HepG2 (cell line): Measurements from ENCODE around the gene PCNX4. TPM values are rescaled to one million over a fixed set of nuclear protein-coding genes. Genes with fewer than 3 reads are reported as not detected.

Experiments used
- ATAC-seq: fragments of 200-7000 bp; cut with Tn5 transposase; 3 replicates; pipeline ENCODE4 v1.9.1; 2020; ENCODE audit warnings: mild to moderate bottlenecking, moderate library complexity
- BruUV-seq: library from RNA; stranded (reverse); fragments of 400-500 nt; replicated peaks from 2 replicates; lab custom pipeline; 2021; lab: Mats Ljungman, UMichigan
- CTCF ChIA-PET: fragments of 300-600 bp; formaldehyde crosslinking; extraction: SDS; loops from one replicate; lab custom pipeline; 2021; ENCODE audit warnings: low total read pairs, inconsistent platforms, low intra/inter-chr PET ratio; lab: Yijun Ruan, JAX
- POLR2A ChIA-PET: fragments of 350-600 bp; sonication (Branson Sonifier 250); formaldehyde crosslinking; loops from one replicate; lab custom pipeline; 2020; ENCODE audit warnings: antibody characterized with exemption, inconsistent platforms; lab: Yijun Ruan, JAX
- DNase-seq: peaks from one replicate; pipeline ENCODE4 v3.0.0-alpha.2; 2015; ENCODE audit warnings: low spot score
- FAIRE-seq: peaks from 3 replicates; lab custom pipeline; 2011; peaks lifted over from hg19 to GRCh38; lab: Jason Lieb, UNC
- H2AFZ ChIP-seq: one replicate; pipeline ENCODE4 v1.6.1; 2011; ENCODE audit warnings: low read length, inconsistent platforms
- H3K27ac ChIP-seq: fragments of 300-600 bp; 3 replicates; pipeline ENCODE4 v1.8.0; 2011; ENCODE audit warnings: mixed run types, mild to moderate bottlenecking, mixed read lengths, low read length, inconsistent platforms; ENCODE audit not compliant: insufficient read depth; ENCODE audit errors: extremely low read length
- H3K27me3 ChIP-seq, 2 experiments: fragments of 200-600 bp in 1 of 2; 2 replicates in 1 of 2; 3 replicates in 1 of 2; pipeline versions ENCODE4 v1.6.0 to v1.8.0; 2011; ENCODE audit warnings: low read length in 2 of 2, mild to moderate bottlenecking in 2 of 2, moderate library complexity in 2 of 2, inconsistent platforms in 1 of 2; ENCODE audit not compliant: insufficient read depth in 2 of 2, control insufficient read depth in 1 of 2
- H3K36me3 ChIP-seq, 2 experiments: fragments of 200-600 bp in 1 of 2; replicated peaks in 1 of 2; 2 replicates in 1 of 2; 3 replicates in 1 of 2; pipeline versions ENCODE4 v1.5.1 to v1.8.0; 2011; ENCODE audit warnings: low read length in 2 of 2, inconsistent platforms in 1 of 2; ENCODE audit not compliant: insufficient read depth in 2 of 2, control insufficient read depth in 1 of 2
- H3K4me1 ChIP-seq: 2 replicates; pipeline ENCODE4 v1.5.1; 2012; ENCODE audit warnings: low read length, inconsistent platforms; ENCODE audit not compliant: insufficient read depth
- H3K4me2 ChIP-seq: 2 replicates; pipeline ENCODE4 v1.6.0; 2011; ENCODE audit warnings: low read depth, low read length, inconsistent platforms
- H3K4me3 ChIP-seq, 3 experiments: fragments of 200-600 bp in 1 of 3; sonication (generic), shearing (Covaris generic) in 1 of 3; replicated peaks in 1 of 3; 2 replicates each; pipeline ENCODE4 v1.5.1; 2011 to 2016; ENCODE audit warnings: low read length in 3 of 3, inconsistent platforms in 2 of 3, low read depth in 2 of 3, mild to moderate bottlenecking in 2 of 3, control low read depth in 1 of 3, mixed read lengths in 1 of 3; ENCODE audit not compliant: insufficient read depth in 1 of 3
- H3K79me2 ChIP-seq: one replicate; pipeline ENCODE4 v1.6.1; 2011; ENCODE audit warnings: low read length, inconsistent platforms; ENCODE audit not compliant: insufficient read depth
- H3K9ac ChIP-seq: 2 replicates; pipeline ENCODE4 v1.6.0; 2011; ENCODE audit warnings: mild to moderate bottlenecking, low read depth, low read length, inconsistent platforms; ENCODE audit not compliant: insufficient read depth
- H3K9me3 ChIP-seq: 2 replicates; pipeline ENCODE4 v1.5.1; 2012; ENCODE audit warnings: mild to moderate bottlenecking, low read length
- H4K20me1 ChIP-seq: 2 replicates; pipeline ENCODE4 v1.6.0; 2011; ENCODE audit warnings: inconsistent platforms, mild to moderate bottlenecking, low read length, moderate library complexity; ENCODE audit not compliant: insufficient read depth
- ARID3A ChIP-seq: IDR thresholded peaks from 2 replicates; pipeline ENCODE4 v1.6.1; 2012; ENCODE audit warnings: low read depth, low read length, improper control_type of control experiment
- CTCF ChIP-seq: sonication (generic); formaldehyde crosslinking; IDR thresholded peaks from 2 replicates; pipeline ENCODE4 v1.5.0; 2020; ENCODE audit warnings: mild to moderate bottlenecking, missing genetic modification reagents, moderate library complexity
- MAFK ChIP-seq, 2 experiments: IDR thresholded peaks in 1 of 2; conservative IDR thresholded peaks in 1 of 2; 2 replicates each; pipeline ENCODE4 v1.6.1; 2011; ENCODE audit warnings: improper control_type of control experiment in 2 of 2, low read length in 2 of 2
- RAD21 ChIP-seq: fragments of 450-650 bp; formaldehyde crosslinking; IDR thresholded peaks from 2 replicates; pipeline ENCODE4 v1.5.0; 2020; ENCODE audit warnings: mild to moderate bottlenecking
- RBM22 ChIP-seq: fragments of 200-400 bp; formaldehyde crosslinking; optimal IDR thresholded peaks from 2 replicates; pipeline ENCODE3; 2017; ENCODE audit warnings: mild to moderate bottlenecking, low read length, moderate library complexity
- SMC3 ChIP-seq: IDR thresholded peaks from 2 replicates; pipeline ENCODE4 v1.6.1; 2011; ENCODE audit warnings: low read length, improper control_type of control experiment
- STAG1 ChIP-seq: sonication (generic); formaldehyde crosslinking; IDR thresholded peaks from 2 replicates; pipeline ENCODE4 v1.4.0; 2020; ENCODE audit warnings: missing genetic modification reagents
- TRIM22 ChIP-seq: fragments of 450-650 bp; IDR thresholded peaks from 2 replicates; pipeline ENCODE4 v1.6.1; 2017
- ZNF24 ChIP-seq: fragments of 450-650 bp; IDR thresholded peaks from 2 replicates; pipeline ENCODE4 v1.6.1; 2017; ENCODE audit warnings: antibody characterized with exemption, mild to moderate bottlenecking
- ZNF572 ChIP-seq: sonication (generic); formaldehyde crosslinking; IDR thresholded peaks from 2 replicates; pipeline ENCODE4 v1.5.1; 2020; ENCODE audit warnings: mild to moderate bottlenecking, missing genetic modification reagents
- WGBS: methylation state at CpG from one replicate; pipeline ENCODE4 v1.1.6; 2017; ENCODE audit warnings: low lambda C conversion rate; 5-methylcytosine and 5-hydroxymethylcytosine counted together
- in situ Hi-C: cut with HindIII; loops from 2 replicates; pipeline ENCODE4 v1.10.0; 2017; ENCODE audit warnings: low pct_unique_long_range_greater_than_20kb; ENCODE audit not compliant: extremely low pct_ligation_motif_present
- intact Hi-C: fragments of 100-400 bp; cut with micrococcal nuclease; formaldehyde crosslinking; loops from one replicate; pipeline ENCODE4 v1.10.0; 2022; ENCODE audit not compliant: unreplicated experiment
- polyA plus RNA-seq, 8 experiments: library from polyadenylated mRNA; depleted of rRNA in 3 of 8; stranded (reverse) in 7 of 8; unstranded in 1 of 8; fragments of >200 nt; fragmentation: Illumina TruSeq in 4 of 8; extraction: Trizol in 4 of 8; gene quantifications; 2 replicates each; pipeline versions ENCODE4 v1.2.1 to v1.2.3, GENCODE V29; 2011 to 2016; ENCODE audit warnings: low read depth in 4 of 8, missing spikeins in 1 of 8, mixed read lengths in 1 of 8; ENCODE audit not compliant: insufficient read depth in 1 of 8
- total RNA-seq, 5 experiments: library from RNA; depleted of rRNA; stranded (reverse); fragments of >200 nt; fragmentation: Illumina TruSeq; extraction: Trizol; gene quantifications; 2 replicates each; pipeline ENCODE4 v1.2.3, GENCODE V29; 2016; ENCODE audit warnings: low read depth in 1 of 5

PCNX4 gene
- total and polyA plus RNA-seq, 2 of the 13 experiments (the other 11 are each of a cell fraction or from before 2014, with no cell fraction given) = 28.6 to 43.0 TPM

DNA sequence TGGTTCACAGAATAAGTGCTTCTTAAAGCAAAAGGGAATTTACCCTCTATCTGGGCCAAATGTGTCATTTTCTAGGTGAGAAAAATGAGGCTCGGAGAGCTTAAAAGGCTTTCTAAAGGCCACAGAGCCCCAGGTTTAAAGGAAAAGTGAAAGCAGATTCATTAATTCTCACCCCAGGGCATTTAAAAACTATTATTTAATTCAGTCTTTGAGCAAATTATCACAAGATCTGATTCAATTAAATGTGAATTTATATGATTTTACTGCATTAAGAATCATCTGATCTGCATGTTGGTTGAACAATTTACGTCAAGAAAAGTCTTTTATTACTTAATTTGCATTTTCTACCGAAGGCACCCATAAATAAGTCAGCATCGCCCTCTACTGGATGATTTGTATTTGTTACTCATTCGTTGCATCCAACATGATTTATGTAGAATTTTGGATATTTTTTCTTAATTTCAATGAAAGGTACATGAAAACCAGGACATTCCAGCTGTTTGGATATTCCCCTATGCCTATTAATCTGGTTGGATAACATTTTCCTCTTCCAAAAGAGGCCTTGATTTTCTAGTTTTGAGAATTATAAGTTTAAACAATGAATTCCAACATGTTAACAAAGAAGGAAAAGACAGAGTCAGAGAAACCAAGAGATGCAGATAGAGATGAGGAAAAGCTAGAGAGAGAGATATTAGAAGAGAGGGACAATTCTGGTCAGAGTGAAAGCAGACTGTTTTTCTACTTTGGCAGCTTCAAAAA lies 92.6 kb downstream of the PCNX4 start:
- Histone ChIP-seq H3K4me3 (peak overlapping the region; percentile 33 to 71 (median 45); a peak in 5 of 6 replicates), H3K79me2 (no peaks in the 10 kb centered on the region), H3K9me3 (no peaks in the 10 kb centered on the region), H2AFZ (peak overlapping the region; percentile 92), H3K27me3 (no peaks in the 10 kb centered on the region), H4K20me1 (no peaks in the 10 kb centered on the region), H3K36me3 (no peaks in the 10 kb centered on the region), H3K4me1 (peaks cover 12% of the 10 kb centered on the region; the same call in 1 of the 2 replicates), H3K9ac (peak overlapping the region; percentile 41; the same call in 1 of the 2 replicates), H3K27ac (no peak overlapping the region), H3K4me2 (peak overlapping the region; percentile 71)
- FAIRE-seq (no peak), ATAC-seq (0 out of 3 replicates have a peak, but pooled peaks have one; percentile 36), DNase-seq (peak; percentile 55)
- ChIA-PET CTCF (interaction anchor here (0.8 to 4.1 kb wide), 5 partner anchors 120 to 553 kb away, joined by 3 to 41 read pairs (median 7); no protein-coding TSS in a partner anchor), POLR2A (interaction anchor here (1.4 kb wide), 1 partner anchor 219 kb away, joined by 3 read pairs; no protein-coding TSS in a partner anchor)
- intact Hi-C loops (loop anchor here (1.0 to 10.0 kb wide), 4 partner anchors 120 to 552 kb away; no protein-coding TSS in a partner anchor), in situ Hi-C loops (loop anchor here (5.0 to 25.0 kb wide), 3 partner anchors 122 to 672 kb away; no protein-coding TSS in a partner anchor)
- TF ChIP-seq ZNF24 (peak; percentile 63; the same call in 1 of the 2 replicates), STAG1 (peak; percentile 90), RAD21 (peak; percentile 61; the same call in 1 of the 2 replicates), ARID3A (peak; percentile 60; the same call in 1 of the 2 replicates), RBM22 (no peak), MAFK (conservative IDR thresholded peaks at IDR 0.05 in 1 of 2, IDR thresholded peaks at IDR 0.05 in 1 of 2; ENCODE audit: low read length in 2 of 2) (0 out of 4 replicates have a peak, but pooled peaks of 1 of the 2 experiments have one; percentile 8), ZNF572 (no peak), SMC3 (peak; percentile 67), TRIM22 (no peak), CTCF (peak; percentile 74)
- no TSS peak for BruUV-seq
- WGBS = under 1% methylated on average over 5 of the region's 5 CpGs
